Iris pigment epithelial cell (primary cell): ENCODE measurements around the gene ZFAND5.

ENCODE experiments used
- DNase-seq: peaks from one replicate; pipeline ENCODE4 v3.0.0-alpha.2; 2011; ENCODE audit warnings: low read depth

Gene ZFAND5

DNA sequence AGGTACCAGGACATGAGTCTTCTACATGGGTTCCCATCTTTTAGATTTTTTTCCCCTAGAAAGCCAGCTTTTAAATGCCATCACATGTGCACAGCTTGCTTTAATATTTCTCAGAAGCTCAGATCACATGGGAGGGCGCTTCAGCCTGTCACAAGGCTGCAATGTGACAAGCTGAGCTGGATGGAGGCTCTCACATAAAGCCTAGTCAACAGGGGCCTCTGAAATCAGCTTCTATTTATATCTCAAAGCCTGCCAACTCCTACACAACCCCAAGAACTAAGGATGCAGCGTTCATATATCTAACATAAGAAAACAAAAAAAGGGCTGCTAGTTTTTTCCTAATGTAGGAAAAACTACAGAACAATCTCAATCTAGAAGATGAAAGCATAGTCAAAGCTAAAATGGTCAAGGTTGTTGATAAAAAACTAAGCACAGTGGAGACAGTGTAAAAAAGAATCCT lies 2.3 kb downstream of the ZFAND5 start:
- peak; percentile 81 for DNase-seq

DNA sequence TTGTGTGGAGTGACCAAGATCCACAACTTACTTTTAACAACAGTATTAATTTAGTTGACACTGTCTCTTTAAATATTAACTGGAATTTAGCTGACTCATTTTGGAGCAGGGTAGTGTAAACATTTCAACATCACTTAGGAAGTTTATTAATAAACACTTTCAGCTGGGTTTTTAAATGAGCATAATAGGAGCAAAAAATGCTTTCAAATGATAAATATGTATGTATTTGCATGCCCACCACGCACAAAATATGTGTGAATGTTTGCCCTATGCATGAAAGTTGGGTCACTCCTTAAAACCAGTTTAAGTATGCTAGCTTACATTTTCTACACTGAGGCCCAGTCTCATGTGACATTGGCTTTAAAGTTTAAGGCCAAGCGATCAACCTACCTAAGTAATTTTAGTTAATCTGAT lies 2.9 kb downstream of the ZFAND5 start:
- DNase-seq: peak; percentile 52

DNA sequence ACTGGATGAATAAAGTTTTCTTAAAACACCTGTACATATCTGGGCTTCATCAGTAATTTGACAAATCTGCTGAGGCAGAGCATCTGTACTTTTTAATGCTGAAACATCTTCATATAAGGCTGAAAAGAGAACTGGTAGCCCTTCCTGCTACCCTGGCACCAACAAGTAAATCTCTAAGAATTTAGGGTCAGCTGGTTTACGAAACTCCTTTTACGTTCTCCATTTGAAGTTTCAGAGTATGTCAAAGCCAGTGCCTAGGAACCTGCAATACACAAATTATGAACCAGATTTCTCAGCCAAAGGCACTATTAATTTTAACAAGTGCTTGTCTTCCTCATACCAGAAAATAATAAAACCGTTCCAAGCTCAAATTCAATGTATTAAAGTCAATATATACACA lies 3.8 kb downstream of the ZFAND5 start:
- no peak for DNase-seq

DNA sequence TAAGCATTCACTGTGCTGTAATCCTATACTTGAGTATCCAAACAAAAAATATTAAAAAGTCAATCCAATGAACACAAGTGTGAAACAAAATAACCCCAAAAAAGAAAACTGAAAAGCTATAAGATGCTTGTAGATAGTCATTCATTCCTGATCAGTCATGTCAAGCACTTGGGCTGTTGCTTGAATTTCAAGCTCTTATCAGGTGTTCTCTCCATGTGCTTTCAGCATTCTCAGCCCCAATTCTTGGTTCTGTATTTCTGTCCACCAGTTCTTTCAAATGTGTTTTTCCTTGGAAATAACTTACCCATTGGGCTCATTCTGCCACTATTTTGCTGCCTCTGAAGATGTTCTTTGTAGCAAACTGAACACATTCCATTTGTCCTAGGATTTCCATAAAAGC lies 4.7 kb downstream of the ZFAND5 start:
- no peak for DNase-seq

DNA sequence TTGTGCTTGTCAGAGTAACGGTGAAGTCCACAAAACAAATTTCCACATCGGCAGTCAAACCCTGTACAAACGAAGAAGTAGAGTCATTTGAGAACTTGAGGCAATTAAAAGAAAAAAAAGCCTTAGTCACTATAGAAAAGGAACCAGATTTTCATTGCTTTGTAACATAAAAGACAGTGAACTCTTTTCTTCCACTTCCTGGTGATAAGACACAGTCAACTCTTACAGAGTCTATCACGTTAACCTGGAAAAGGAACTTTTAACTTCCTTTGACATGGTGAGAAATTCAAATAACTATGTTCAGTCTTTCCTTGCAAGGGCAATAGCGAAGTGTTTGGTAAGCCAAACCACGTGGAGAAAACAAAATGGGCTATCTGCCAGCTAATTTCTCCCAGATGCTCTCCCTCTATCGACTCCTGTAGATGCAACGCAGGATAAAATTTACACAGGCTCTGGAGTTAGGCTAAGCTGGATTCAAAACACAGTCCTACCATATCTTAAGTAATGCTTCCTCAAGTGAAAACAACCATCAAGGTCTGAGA lies 8.9 kb downstream of the ZFAND5 start:
- DNase-seq: peak; percentile 55

DNA sequence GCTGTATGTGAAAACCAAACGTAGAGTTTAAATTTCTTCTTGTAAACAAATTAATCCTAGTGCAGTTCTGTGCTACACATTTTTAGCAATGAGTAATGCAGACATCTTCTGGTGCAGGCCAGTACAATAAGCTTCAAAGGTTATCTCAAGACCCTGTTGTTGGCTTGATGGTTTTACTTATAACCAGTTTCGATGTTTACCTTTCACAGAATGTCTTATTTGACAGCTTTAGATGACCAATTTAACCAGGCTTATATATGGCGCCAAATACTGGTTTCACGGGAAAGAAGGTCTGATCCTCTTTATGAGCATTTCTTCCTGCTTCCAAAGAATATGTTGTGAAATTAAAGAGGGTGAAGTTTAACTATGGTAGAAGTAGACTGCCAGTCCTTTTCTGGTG lies 9.9 kb downstream of the ZFAND5 start:
- DNase-seq: no peak

DNA sequence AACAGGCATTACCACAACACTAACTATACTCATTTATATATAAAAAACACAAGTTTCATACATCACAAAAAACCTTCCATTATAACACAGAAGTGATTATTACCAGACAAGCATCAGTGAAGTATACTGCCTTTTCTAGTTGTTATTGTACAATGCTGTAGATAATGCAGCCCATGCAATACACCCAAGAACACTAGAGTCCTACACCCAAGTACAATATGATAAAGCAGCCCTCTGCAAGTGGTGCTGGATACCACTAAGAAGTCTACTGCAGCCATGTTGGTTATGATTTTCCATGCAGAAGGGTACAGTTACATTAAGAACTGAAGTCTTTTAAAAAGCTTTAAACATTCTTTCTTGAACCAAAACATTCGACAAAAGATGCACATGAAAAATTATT lies 10.3 kb downstream of the ZFAND5 start:
- DNase-seq: no peak

DNA sequence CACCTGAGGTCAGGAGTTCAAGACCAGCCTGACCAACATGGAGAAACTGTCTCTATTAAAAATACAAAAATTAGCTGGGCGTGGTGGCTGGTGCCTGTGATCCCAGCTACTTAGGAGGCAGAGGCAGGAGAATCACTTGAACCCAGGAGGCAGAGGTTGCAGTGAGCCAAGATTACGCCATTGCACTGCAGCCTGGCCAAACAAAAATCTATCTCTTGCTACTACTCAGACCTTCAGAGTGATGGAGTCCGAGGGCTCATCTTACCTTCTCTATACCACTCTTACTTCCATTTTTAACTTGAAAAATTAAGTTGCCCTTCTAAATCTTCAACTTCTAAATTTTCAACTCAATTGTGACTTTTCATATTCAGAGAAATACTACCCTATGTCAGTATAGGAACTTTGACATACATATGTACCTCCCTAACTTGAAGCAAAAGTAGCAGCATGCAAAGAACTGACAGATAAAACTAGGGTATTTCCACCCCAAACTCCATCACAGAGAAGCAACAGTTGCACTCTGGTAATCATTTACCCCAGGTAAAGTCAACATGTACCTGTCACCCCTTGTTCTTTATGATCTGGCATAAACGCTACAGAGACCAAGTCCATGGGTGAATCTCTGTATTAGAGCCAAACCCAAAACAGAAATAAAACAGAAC lies 11.4 kb downstream of the ZFAND5 start:
- no peak for DNase-seq

DNA sequence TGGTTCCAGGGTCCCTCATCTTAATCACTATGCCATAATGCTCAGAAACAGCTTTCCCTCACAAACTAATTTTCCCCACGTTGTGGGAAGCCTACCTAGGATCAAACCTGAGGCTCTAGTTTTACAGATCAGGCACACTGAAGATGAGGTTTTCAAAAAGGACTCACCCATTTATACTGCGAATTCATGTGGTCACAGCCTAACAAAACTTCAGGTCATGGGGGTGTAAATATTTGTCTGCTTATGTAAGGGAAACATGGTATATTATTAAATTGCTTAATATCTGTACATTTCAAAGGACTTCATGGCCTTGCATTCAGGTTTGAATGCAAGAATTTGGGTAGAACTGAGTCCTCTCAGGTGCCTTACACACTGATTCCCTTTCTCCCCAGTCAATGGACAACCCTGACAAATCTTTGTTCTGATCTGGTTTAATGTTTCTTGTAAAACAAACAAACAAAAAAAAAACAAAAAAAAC lies 12.1 kb downstream of the ZFAND5 start:
- DNase-seq: peak; percentile 48

DNA sequence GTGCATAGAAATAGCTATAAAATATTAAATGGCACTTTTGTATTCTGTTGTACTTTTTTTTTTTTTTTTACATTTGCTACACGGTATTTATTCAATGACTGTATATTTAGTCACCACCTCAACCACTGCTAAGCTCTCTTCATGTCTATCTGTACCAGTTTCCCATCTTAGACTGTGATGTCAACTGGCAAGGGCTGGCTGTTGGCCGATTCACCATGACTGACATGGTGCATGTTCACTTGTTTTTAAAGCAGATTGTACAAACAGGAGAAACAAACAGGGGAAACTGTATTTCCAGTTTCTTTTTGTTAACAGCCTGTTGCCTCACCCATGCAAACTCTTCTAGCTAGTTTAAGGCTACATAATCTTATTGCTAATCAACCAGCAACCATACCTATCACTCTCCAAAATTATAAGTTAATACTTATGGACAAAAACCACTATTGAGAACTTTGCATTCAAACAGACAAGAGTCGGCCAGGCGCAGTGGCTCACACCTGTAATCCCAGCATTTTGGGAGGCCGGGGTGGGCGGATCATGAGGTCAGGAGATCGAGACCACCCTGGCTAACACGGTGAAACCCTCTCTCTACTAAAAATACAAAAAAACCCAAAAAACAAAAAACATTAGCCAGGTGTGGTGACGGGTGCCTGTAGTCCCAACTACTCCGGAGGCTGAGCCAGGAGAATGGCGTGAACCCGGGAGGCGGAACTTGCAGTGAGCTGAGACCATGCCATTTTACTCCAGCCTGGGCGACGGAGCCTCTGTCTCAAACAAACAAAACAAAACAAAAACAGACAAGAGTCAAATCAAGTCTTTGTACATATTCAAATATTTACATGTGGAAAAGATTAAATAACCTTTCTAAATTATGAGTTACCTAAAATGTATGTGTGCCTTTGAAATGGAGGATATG lies 13.2 kb downstream of the ZFAND5 start:
- peak; percentile 65 for DNase-seq

DNA sequence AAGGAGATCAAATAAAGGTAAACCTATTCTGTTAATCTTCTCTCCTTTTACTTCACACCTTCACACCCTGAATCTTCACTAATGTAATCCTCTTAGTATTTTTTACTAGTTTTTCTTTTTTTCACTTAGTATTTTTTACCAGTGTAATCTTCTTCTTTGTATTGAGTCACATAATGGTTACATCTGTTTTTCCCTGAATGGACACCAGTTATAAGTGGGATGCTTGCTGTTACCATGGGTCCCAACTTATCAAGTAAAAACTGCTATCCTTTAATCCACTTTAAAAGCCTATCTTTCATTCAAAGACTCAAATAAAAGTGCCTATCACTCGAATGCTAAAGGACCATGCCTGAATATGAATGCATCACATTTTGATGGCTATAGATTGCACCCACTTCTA lies 15.1 kb downstream of the ZFAND5 start:
- DNase-seq: no peak

DNA sequence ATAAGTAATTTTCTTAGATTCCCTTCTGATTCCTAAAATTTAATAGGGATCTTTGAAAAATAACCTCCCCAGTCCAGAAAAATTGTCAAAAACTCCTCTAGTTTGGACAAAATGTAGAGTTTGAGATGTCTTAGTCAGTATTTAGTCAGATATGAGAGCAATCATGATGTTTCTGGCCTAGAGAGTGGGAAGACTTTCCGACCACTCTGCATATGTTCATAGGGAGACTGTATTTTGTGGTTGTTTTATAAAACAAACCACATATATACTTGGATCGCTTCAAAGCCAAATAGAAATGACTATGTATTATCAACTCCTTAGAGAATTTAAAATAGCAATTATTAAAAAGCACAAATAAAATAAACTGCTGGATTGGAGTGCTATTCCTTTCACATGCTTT lies 15.8 kb downstream of the ZFAND5 start:
- DNase-seq: no peak

DNA sequence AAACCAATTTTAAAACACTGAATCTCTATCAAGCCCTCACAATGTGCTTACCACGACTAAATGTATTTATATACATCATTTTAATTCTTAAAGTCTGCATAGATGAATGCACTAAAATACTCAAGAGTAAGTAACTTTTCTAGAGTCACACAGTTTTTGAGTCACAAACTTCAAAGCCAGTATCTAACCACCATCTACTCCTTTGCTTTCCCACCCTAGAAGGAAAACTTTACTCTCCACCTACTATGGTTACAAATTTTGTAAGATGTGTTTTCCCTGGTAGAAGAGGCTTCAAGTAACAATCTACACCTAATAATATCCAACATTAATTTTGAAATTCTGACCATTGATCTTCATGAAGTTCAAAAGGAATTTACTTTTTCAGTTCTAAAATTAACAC lies 18.7 kb downstream of the ZFAND5 start:
- DNase-seq: no peak

DNA sequence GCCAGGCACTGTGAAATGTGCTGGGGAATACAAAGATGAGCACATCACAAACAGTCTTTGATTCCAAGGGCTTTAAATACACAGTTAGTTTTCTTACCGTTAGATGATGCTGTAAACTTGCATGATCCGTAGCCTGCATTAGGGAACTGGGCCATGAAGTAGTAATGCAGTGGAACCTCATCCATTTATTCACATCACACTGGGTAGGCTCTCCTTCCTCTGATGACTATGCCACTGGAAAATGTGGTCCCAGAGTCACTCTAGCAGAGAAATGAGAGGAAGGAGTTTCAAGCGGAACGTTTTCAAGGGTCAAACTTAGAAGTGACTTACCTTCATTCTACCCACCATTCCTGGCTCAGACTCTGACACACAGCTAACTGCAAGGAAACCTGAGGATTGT lies 26.4 kb downstream of the ZFAND5 start:
- no peak for DNase-seq

DNA sequence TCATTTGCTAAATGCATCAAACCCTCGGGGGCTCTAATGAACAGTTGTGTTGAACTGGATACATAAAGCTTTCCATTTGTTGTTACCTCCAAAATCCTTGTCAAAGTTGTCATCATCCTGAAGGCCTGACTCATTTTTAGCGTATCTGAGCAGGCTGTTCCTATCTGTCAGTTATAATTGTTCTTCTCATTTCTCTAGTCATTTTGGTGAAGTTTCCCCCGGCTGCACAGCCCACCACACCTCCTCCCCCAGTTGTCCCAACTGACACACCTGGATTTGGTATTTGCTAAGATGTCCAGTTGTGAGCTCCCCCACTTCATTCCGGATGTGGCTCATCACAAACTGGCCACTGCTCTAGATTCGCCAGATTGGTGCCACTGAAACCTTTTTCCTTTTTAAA lies 27.7 kb downstream of the ZFAND5 start:
- DNase-seq: no peak

DNA sequence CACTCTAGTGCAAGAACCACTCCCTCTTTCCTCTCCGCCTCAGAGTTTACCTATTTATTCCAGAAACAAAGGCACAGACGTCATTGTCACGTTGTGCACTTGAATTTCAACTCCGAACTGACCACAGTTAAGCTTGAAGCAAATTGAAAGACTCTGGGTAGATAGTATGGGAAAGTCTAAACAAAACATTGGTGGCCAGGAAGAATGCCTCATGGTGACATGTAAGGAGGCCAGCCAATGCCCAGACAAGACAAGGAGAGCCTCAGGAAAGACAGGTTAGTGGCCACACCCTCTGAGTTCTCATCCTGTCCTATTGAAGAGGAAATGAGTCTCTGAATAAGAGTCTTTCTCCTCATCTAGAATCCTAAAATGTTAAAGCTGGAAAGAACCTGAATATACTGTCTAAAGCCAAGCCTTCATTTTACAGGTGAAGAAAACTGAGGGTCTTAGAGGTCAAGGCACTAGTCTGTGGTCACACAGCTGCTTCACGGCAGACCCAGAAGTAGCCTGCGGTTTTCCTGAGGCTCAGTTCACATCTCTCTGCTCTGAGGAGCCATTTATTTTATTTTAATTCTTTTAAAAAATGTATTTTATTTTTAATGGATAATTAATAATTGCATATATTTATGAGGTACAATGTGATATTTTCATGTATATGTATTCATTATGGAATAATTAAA lies 30.2 kb downstream of the ZFAND5 start:
- no peak for DNase-seq

DNA sequence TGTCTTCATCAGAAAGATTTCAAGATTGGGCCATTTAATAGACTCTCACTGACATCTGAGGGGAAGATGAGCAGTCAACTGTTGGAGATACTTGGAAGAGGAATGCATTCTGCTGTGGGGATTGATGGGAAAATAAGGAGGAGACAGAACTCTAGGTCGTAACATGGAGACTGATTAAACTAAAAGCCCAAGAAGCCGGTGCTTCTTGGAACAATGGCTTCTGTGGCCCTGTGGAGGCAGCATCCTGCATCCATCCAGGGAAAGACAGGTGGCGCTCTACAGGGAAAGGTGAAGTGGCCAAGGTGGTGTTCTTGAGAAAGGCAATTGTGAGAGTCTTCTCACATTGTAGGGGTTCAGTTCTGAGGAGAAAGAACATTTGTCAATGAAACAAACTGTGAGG lies 31.3 kb downstream of the ZFAND5 start:
- no peak for DNase-seq

DNA sequence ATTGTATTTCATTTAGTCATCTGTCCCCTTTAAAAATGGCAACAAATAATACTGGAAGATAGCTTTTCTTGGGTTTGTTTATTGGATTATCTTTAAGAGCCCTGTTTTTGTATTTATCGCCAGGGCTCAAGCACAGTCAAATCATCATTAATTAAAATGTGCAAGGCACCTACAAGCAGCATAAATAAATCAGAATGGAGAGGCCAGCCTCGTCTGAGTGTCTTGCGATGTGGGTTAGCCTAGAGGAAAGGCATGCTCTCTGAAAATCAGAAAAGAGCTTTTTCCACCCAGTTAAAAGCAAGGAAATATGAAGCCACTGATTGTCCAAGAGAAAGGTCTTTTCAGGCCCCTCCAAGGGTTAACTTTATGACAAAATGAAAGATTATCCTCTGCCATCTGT lies 31.8 kb downstream of the ZFAND5 start:
- DNase-seq: no peak

DNA sequence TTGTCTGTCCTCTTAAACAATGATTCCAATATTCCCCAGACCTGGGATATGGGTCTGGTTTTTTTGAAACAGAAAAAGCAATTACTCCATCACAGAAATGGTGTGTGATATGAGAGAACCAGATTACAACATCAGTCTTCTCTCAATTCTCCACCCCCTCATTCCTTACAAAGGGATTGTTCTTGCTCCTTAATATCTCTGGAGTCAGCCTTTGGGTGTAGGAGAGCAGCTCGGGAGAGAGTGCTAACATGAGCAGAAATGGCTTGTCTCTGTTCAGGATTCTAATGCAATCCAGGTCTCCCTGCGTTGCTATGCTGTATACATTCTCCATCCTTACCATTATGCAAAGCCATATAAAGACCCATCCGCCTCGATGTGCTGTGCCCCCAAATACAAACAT lies 32.7 kb downstream of the ZFAND5 start:
- no peak for DNase-seq

DNA sequence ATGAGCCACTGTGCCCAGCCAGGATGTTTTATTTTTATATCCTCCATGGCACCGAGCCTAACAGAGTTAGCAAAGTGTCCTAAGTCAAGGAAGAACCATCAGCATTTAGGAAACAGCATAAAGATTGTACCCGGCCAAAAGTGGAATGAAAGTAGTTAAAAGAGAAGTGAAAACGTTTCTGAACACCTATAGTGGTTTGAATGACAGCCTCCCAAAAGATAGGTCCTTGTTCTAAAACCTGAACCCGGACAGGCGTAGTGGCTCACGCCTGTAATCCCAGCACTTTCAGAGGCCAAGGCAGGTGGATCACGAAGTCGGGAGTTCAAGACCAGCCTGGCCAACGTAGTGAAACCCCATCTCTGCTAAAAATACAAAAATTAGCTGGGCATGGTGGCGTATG lies 37.4 kb downstream of the ZFAND5 start:
- DNase-seq: no peak

DNA sequence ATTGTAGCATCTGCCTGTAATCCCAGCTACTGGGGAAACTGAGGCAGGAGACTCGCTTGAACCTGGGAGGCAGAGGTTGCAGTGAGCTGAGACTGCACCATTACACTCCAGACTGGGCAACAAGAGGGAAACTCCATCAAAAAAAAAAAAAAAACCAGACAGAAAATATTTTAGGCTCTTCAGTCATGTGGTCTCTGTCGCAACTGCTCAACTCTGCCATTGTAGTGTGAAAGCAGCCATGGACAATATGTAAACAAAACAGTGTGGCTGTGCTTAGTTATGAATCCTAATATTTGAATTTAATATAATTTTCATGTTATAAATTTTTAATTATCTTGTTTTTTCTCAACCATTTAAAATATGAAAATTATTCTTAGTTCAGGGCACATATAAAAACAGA lies 38.4 kb downstream of the ZFAND5 start:
- DNase-seq: no peak

DNA sequence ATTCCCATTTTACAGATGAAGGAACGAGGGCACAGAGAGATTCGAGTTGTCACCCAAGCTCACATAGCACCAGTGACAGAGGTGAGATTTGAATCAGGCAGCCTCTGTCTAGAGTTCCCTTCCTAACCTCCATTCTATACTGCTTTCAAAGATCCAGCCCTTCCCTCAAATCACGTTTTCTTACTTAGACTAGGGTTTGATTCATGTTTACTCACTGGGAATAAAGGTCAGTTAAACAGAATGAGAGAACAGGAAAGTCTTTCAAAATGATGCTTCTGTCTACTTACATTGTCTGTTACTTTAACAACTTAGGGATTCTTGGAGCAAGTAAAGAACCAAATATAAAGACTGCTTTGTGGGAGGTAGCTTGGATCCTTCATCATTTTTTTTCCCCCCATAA lies 40.0 kb downstream of the ZFAND5 start:
- DNase-seq: no peak

DNA sequence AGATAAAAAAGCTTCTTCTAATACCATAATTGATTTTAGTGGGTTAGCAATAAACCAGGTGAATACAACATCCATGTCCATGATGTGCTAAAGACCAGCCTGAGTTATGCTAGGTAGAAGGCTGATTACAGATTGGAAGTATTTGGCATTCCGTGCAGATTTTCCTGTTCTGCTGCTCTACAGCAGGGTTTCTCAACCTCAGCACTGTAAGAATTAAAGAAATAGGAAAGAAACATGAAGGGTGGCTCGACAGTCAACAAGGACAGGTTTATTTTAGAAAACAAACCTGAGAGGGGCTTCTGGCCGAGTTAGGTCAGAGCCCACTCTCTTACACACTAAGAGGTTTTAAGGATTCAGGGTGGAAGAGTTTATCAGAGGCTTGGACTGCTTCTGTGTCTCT lies 42.3 kb downstream of the ZFAND5 start:
- no peak for DNase-seq
